CD4-positive, CD25-positive, alpha-beta regulatory T cell (primary cell): ENCODE results near the gene ZFR2. TPM values are rescaled to one million over a fixed set of nuclear protein-coding genes. Genes with fewer than 3 reads are reported as not detected.

ENCODE experiments used
- ATAC-seq, 2 donors: fragments of 150-1000 bp; cut with Tn5 transposase; one replicate each; pipeline ENCODE4 v1.10.0; 2021; ENCODE audit warnings: low read depth in 2 of 2, moderate number of reproducible peaks in 2 of 2, moderate library complexity in 1 of 2
- DNase-seq, 3 donors: peaks; one replicate each; pipeline versions ENCODE4 v3.0.0 to v3.0.0-alpha.2; 2012 to 2022; ENCODE audit warnings: mixed read lengths in 1 of 3
- H3K27ac ChIP-seq: one replicate; pipeline ENCODE4 v1.7.0; 2013; ENCODE audit warnings: mild to moderate bottlenecking, low read length; ENCODE audit not compliant: insufficient read depth, poor library complexity, severe bottlenecking
- H3K27me3 ChIP-seq: one replicate; pipeline ENCODE4 v1.7.0; 2013; ENCODE audit warnings: low read length; ENCODE audit not compliant: control insufficient read depth, insufficient read depth
- H3K36me3 ChIP-seq: one replicate; pipeline ENCODE4 v1.7.0; 2013; ENCODE audit warnings: mild to moderate bottlenecking, low read length, moderate library complexity; ENCODE audit not compliant: control insufficient read depth, insufficient read depth
- H3K4me1 ChIP-seq: 2 replicates; pipeline ENCODE4 v1.7.0; 2013; ENCODE audit warnings: mild to moderate bottlenecking, low read length; ENCODE audit not compliant: insufficient read depth, control insufficient read depth, poor library complexity, severe bottlenecking
- H3K4me3 ChIP-seq: one replicate; pipeline ENCODE4 v1.7.0; 2013; ENCODE audit warnings: low read depth, mild to moderate bottlenecking, low read length, moderate library complexity
- H3K9me3 ChIP-seq, 2 experiments: 1 replicate in 1 of 2; 2 replicates in 1 of 2; pipeline ENCODE4 v1.7.0; 2013; ENCODE audit warnings: low read length in 2 of 2, mild to moderate bottlenecking in 1 of 2, moderate library complexity in 1 of 2; ENCODE audit not compliant: control insufficient read depth in 2 of 2
- H3K27ac Mint-ChIP-seq, 3 donors: one replicate each; pipeline ENCODE4 v1.8.0; 2020 to 2022; ENCODE audit warnings: mild to moderate bottlenecking in 3 of 3, mixed read lengths in 3 of 3, moderate library complexity in 2 of 3
- H3K27me3 Mint-ChIP-seq: one replicate; pipeline ENCODE4 v1.8.0; 2022; ENCODE audit warnings: mild to moderate bottlenecking, mixed read lengths
- H3K36me3 Mint-ChIP-seq: one replicate; pipeline ENCODE4 v1.8.0; 2020; ENCODE audit warnings: mixed read lengths
- H3K4me1 Mint-ChIP-seq, 4 donors: one replicate each; pipeline ENCODE4 v1.8.0; 2020 to 2022; ENCODE audit warnings: mixed read lengths in 4 of 4, mild to moderate bottlenecking in 1 of 4
- H3K4me3 Mint-ChIP-seq, 4 donors: one replicate each; pipeline ENCODE4 v1.8.0; 2020 to 2022; ENCODE audit warnings: mild to moderate bottlenecking in 4 of 4, mixed read lengths in 4 of 4, moderate library complexity in 3 of 4
- H3K9me3 Mint-ChIP-seq, 7 donors: one replicate each; pipeline ENCODE4 v1.8.0; 2020 to 2022; ENCODE audit warnings: mixed read lengths in 7 of 7, mild to moderate bottlenecking in 3 of 7, moderate library complexity in 2 of 7
- polyA plus RNA-seq, 4 donors: library from polyadenylated mRNA; unstranded; fragments of 300-500 nt; fragmentation: Illumina TruSeq; gene quantifications; one replicate each; pipeline ENCODE4 v1.2.3, GENCODE V29; 2021
- total RNA-seq: library from RNA; stranded (reverse); gene quantifications from one replicate; pipeline ENCODE4 v1.2.3, GENCODE V29; 2022

ZFR2 gene
- total RNA-seq (not detected), polyA plus RNA-seq (1 to 10 TPM in 1 of 4 donors, under 1 TPM in 3; 0.06 to 1.3 (median 0.57) TPM)

- ATAC-seq: peak in 1 of 2 donors; percentile 14
- H3K27ac ChIP-seq: no peak within 1 kb of the TSS
- peak within 1 kb of the TSS in 1 of 3 donors; percentile 48 for H3K27ac Mint-ChIP-seq
Measured at GRCh38 chr19:3868770-3869456, at the start of gene ZFR2. TSS of gene ZFR2 (minus strand) at chr19:3869038. CDS start at chr19:3869017, 21 bp downstream.

GRCh38 chr19:3916033-3916432 lies 47.2 kb upstream of the ZFR2 start:
- Mint-ChIP-seq H3K36me3 (peaks cover 3% of the 10 kb centered on the region), H3K4me1 (peaks cover 0 to 4% (median 0%) of the 10 kb centered on the region in 4 donors), H3K4me3 (no peak overlapping the region), H3K9me3 (peaks cover 0 to 4% (median 1%) of the 10 kb centered on the region in 7 donors), H3K27ac (no peak overlapping the region), H3K27me3 (peaks cover 6% of the 10 kb centered on the region)
- Histone ChIP-seq H3K9me3 (peaks cover 0 to 2% of the 10 kb centered on the region in 2 experiments), H3K36me3 (no peaks in the 10 kb centered on the region), H3K4me3 (no peak overlapping the region), H3K27me3 (no peaks in the 10 kb centered on the region), H3K4me1 (no peaks in the 10 kb centered on the region), H3K27ac (no peak overlapping the region)
- no peak for DNase-seq
- ATAC-seq: no peak

More at GRCh38 chr19:3868770-3869456, at the start of gene ZFR2:
- Mint-ChIP-seq H3K27me3 (peaks cover 54% of the 10 kb centered on the region), H3K4me1 (peaks cover 0 to 17% (median 4%) of the 10 kb centered on the region in 4 donors), H3K4me3 (peak within 1 kb of the TSS in 2 of 4 donors; percentile 58 to 62), H3K9me3 (peaks cover 0 to 3% (median 0%) of the 10 kb centered on the region in 7 donors), H3K36me3 (peaks cover 4% of the 10 kb centered on the region)
- H3K27me3 ChIP-seq: no peaks in the 10 kb centered on the region
- H3K9me3 ChIP-seq: peaks cover 0 to 5% of the 10 kb centered on the region in 2 experiments
- H3K4me1 ChIP-seq: peaks cover 7% of the 10 kb centered on the region
- no peak within 1 kb of the TSS for H3K4me3 ChIP-seq
- DNase-seq: no peak
- no peaks in the 10 kb centered on the region for H3K36me3 ChIP-seq

- H3K4me1 Mint-ChIP-seq: peaks cover 0 to 4% (median 0%) of the 10 kb centered on the region in 4 donors
- peaks cover 0 to 8% (median 3%) of the 10 kb centered on the region in 7 donors for H3K9me3 Mint-ChIP-seq
- Histone ChIP-seq H3K27me3 (no peaks in the 10 kb centered on the region), H3K27ac (no peak overlapping the region), H3K4me3 (no peak overlapping the region), H3K9me3 (peaks cover 5 to 10% of the 10 kb centered on the region in 2 experiments), H3K36me3 (no peaks in the 10 kb centered on the region), H3K4me1 (no peaks in the 10 kb centered on the region)
- H3K36me3 Mint-ChIP-seq: peaks cover 3% of the 10 kb centered on the region
- no peak overlapping the region for H3K27ac Mint-ChIP-seq
- no peak for ATAC-seq
- no peak for DNase-seq
- H3K27me3 Mint-ChIP-seq: peaks cover 6% of the 10 kb centered on the region
- no peak overlapping the region for H3K4me3 Mint-ChIP-seq
Measured at GRCh38 chr19:3914199-3914598, 45.4 kb upstream of the ZFR2 start.

- Histone ChIP-seq H3K9me3 (peaks cover 5 to 10% of the 10 kb centered on the region in 2 experiments), H3K27ac (no peak overlapping the region), H3K27me3 (no peaks in the 10 kb centered on the region), H3K4me1 (no peaks in the 10 kb centered on the region), H3K36me3 (no peaks in the 10 kb centered on the region), H3K4me3 (no peak overlapping the region)
- Mint-ChIP-seq H3K4me1 (no peaks in the 10 kb centered on the region), H3K36me3 (no peaks in the 10 kb centered on the region), H3K27ac (no peak overlapping the region), H3K4me3 (no peak overlapping the region), H3K9me3 (peaks cover 0 to 9% (median 0%) of the 10 kb centered on the region in 7 donors), H3K27me3 (peaks cover 4% of the 10 kb centered on the region)
- ATAC-seq (no peak), DNase-seq (no peak)
Measured at GRCh38 chr19:3910105-3910504, 41.3 kb upstream of the ZFR2 start.

GRCh38 chr19:3908266-3909054 lies 39.6 kb upstream of the ZFR2 start:
- Histone ChIP-seq H3K27me3 (no peaks in the 10 kb centered on the region), H3K4me3 (no peak overlapping the region), H3K4me1 (no peaks in the 10 kb centered on the region), H3K9me3 (peaks cover 5 to 10% of the 10 kb centered on the region in 2 experiments), H3K27ac (no peak overlapping the region), H3K36me3 (no peaks in the 10 kb centered on the region)
- Mint-ChIP-seq H3K9me3 (peaks cover 0 to 9% (median 0%) of the 10 kb centered on the region in 7 donors), H3K4me3 (no peak overlapping the region), H3K27me3 (peaks cover 4% of the 10 kb centered on the region), H3K27ac (no peak overlapping the region), H3K4me1 (no peaks in the 10 kb centered on the region), H3K36me3 (no peaks in the 10 kb centered on the region)
- DNase-seq (no peak), ATAC-seq (no peak)

- Histone ChIP-seq H3K4me3 (no peak overlapping the region), H3K4me1 (no peaks in the 10 kb centered on the region), H3K36me3 (no peaks in the 10 kb centered on the region), H3K9me3 (peaks cover 5 to 10% of the 10 kb centered on the region in 2 experiments), H3K27ac (no peak overlapping the region), H3K27me3 (no peaks in the 10 kb centered on the region)
- Mint-ChIP-seq H3K36me3 (no peaks in the 10 kb centered on the region), H3K9me3 (peaks cover 0 to 9% (median 0%) of the 10 kb centered on the region in 7 donors), H3K4me3 (no peak overlapping the region), H3K27me3 (peaks cover 4% of the 10 kb centered on the region), H3K27ac (no peak overlapping the region), H3K4me1 (no peaks in the 10 kb centered on the region)
- ATAC-seq (no peak), DNase-seq (no peak)
Measured at GRCh38 chr19:3907626-3908265, 38.9 kb upstream of the ZFR2 start.

GRCh38 chr19:3904233-3904632 lies 35.4 kb upstream of the ZFR2 start:
- peaks cover 4% of the 10 kb centered on the region for H3K27me3 Mint-ChIP-seq
- no peaks in the 10 kb centered on the region for H3K36me3 Mint-ChIP-seq

More at GRCh38 chr19:3904233-3904632, 35.4 kb upstream of the ZFR2 start:
- H3K9me3 ChIP-seq: no peaks in the 10 kb centered on the region
- peaks cover 0 to 2% (median 0%) of the 10 kb centered on the region in 7 donors for H3K9me3 Mint-ChIP-seq
- H3K27ac ChIP-seq: no peak overlapping the region
- H3K36me3 ChIP-seq: no peaks in the 10 kb centered on the region
- H3K4me3 Mint-ChIP-seq: no peak overlapping the region
- ATAC-seq (no peak), DNase-seq (no peak)
- H3K27me3 ChIP-seq: no peaks in the 10 kb centered on the region
- H3K27ac Mint-ChIP-seq: peak overlapping the region in 1 of 3 donors; percentile 43
- H3K4me1 ChIP-seq: no peaks in the 10 kb centered on the region
- H3K4me1 Mint-ChIP-seq: no peaks in the 10 kb centered on the region
- H3K4me3 ChIP-seq: no peak overlapping the region
